A673 (cell line): ENCODE measurements around the gene ACTL8. TPM values are rescaled to one million over a fixed set of nuclear protein-coding genes. Genes with fewer than 3 reads are reported as not detected.

Experiments used
- BruUV-seq: library from RNA; stranded (reverse); fragments of 400-500 nt; replicated peaks from 2 replicates; lab custom pipeline; 2021; lab: Mats Ljungman, UMichigan
- CTCF ChIA-PET: fragments of 300-600 bp; sonication (Branson Sonifier 250); formaldehyde crosslinking; loops from one replicate; lab custom pipeline; 2022; ENCODE audit warnings: antibody characterized with exemption; lab: Charles Lee
- POLR2A ChIA-PET: fragments of 300-600 bp; sonication (Branson Sonifier 250); formaldehyde crosslinking; loops from one replicate; lab custom pipeline; 2022; ENCODE audit warnings: antibody characterized with exemption; ENCODE audit not compliant: low non-redundant PET; lab: Charles Lee
- DNase-seq: peaks from one replicate; pipeline ENCODE4 v3.0.0-alpha.2; 2015; ENCODE audit warnings: low spot score
- H3K27ac ChIP-seq: fragments of 200-600 bp; sonication (generic); 2 replicates; pipeline ENCODE4 v1.5.1; 2016; ENCODE audit warnings: mixed run types, low read depth, mild to moderate bottlenecking, mixed read lengths, antibody characterized with exemption, low read length; ENCODE audit not compliant: poor library complexity, severe bottlenecking
- H3K27me3 ChIP-seq: fragments of 200-600 bp; sonication (generic); replicated peaks from 2 replicates; pipeline ENCODE4 v1.6.1; 2017; ENCODE audit warnings: mixed run types, low read depth, mild to moderate bottlenecking, mixed read lengths, antibody characterized with exemption, low read length; ENCODE audit not compliant: insufficient read depth, poor library complexity
- H3K36me3 ChIP-seq: fragments of 200-600 bp; sonication (generic); 2 replicates; pipeline ENCODE4 v1.6.1; 2016; ENCODE audit warnings: mixed run types, mild to moderate bottlenecking, mixed read lengths, antibody characterized with exemption, low read length; ENCODE audit not compliant: insufficient read depth, poor library complexity, severe bottlenecking
- H3K4me1 ChIP-seq: fragments of 200-600 bp; sonication (generic); 2 replicates; pipeline ENCODE4 v1.6.1; 2017; ENCODE audit warnings: mixed run types, mild to moderate bottlenecking, mixed read lengths, antibody characterized with exemption, low read length; ENCODE audit not compliant: insufficient read depth, poor library complexity, severe bottlenecking
- H3K4me3 ChIP-seq: fragments of 200-600 bp; sonication (generic); 2 replicates; pipeline ENCODE4 v1.5.1; 2016; ENCODE audit warnings: low read depth, mixed run types, mild to moderate bottlenecking, mixed read lengths, low read length; ENCODE audit not compliant: poor library complexity, severe bottlenecking
- H3K9me3 ChIP-seq: fragments of 200-600 bp; sonication (generic); 2 replicates; pipeline ENCODE4 v1.6.1; 2016; ENCODE audit warnings: mixed run types, low read depth, mild to moderate bottlenecking, mixed read lengths, antibody characterized with exemption, low read length; ENCODE audit not compliant: poor library complexity, severe bottlenecking
- EZH2 ChIP-seq: fragments of 200-600 bp; sonication (generic); IDR thresholded peaks from 2 replicates; pipeline ENCODE4 v1.6.1; 2017; ENCODE audit warnings: borderline replicate concordance, low read depth, mild to moderate bottlenecking, mixed read lengths, antibody characterized with exemption, low read length; ENCODE audit not compliant: poor library complexity, severe bottlenecking
- intact Hi-C: fragments of 100-400 bp; cut with micrococcal nuclease; formaldehyde crosslinking; loops from one replicate; pipeline ENCODE4 v1.10.0; 2022; ENCODE audit not compliant: unreplicated experiment
- total RNA-seq: library from RNA; stranded (reverse); gene quantifications from 2 replicates; pipeline ENCODE4 v1.2.3, GENCODE V29; 2021
- TF ChIP-seq, protein P1 (sequence below): fragments of 300-800, 200-600 bp; sonication (generic); conservative IDR thresholded peaks from 2 replicates; pipeline ENCODE4 v1.5.1; 2017; ENCODE audit warnings: low read depth, mild to moderate bottlenecking, antibody characterized with exemption, low read length, moderate library complexity, mixed read lengths

The ACTL8 gene
- total RNA-seq, 1 experiment from 2014 or later, result 0.28 TPM

DNA sequence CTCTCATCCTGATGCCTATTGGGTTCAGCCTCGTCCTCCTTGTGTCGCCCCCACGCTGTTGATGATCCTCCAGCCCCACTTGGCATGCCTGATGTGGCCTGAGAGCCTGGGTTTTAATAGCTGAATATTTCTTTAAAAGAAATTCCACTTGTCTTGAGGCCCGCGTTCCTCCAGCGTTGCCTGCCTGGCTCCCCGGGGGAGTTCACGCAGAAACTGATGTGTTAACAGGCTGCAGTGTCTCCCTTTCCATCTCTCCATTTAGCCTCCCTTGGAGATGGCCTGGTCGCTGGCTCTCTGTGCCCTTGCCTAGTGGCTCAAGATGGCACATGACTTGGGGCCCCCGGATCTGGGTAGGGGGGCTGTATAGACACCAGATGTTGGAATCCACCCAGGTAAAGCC is 9.5 kb downstream of the ACTL8 start:
- ChIA-PET CTCF (interaction anchor here (0.6 kb wide), 1 partner anchor 12 kb away, joined by 3 read pairs; no protein-coding TSS in a partner anchor), POLR2A (no interaction called here)
- no peaks in the 10 kb centered on the region for H3K36me3 ChIP-seq
- peaks cover 2% of the 10 kb centered on the region for H3K9me3 ChIP-seq
- intact Hi-C loops, result no loop called here
- H3K27me3 ChIP-seq, result no peaks in the 10 kb centered on the region
- BruUV-seq, result no TSS peak
- H3K27ac ChIP-seq, result no peak overlapping the region
- H3K4me1 ChIP-seq, result no peaks in the 10 kb centered on the region
- no peak for DNase-seq
- no peak for TF ChIP-seq EZH2
- TF ChIP-seq, protein P1, sequence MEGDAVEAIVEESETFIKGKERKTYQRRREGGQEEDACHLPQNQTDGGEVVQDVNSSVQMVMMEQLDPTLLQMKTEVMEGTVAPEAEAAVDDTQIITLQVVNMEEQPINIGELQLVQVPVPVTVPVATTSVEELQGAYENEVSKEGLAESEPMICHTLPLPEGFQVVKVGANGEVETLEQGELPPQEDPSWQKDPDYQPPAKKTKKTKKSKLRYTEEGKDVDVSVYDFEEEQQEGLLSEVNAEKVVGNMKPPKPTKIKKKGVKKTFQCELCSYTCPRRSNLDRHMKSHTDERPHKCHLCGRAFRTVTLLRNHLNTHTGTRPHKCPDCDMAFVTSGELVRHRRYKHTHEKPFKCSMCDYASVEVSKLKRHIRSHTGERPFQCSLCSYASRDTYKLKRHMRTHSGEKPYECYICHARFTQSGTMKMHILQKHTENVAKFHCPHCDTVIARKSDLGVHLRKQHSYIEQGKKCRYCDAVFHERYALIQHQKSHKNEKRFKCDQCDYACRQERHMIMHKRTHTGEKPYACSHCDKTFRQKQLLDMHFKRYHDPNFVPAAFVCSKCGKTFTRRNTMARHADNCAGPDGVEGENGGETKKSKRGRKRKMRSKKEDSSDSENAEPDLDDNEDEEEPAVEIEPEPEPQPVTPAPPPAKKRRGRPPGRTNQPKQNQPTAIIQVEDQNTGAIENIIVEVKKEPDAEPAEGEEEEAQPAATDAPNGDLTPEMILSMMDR, result no peak
- H3K4me3 ChIP-seq, result no peak overlapping the region

DNA sequence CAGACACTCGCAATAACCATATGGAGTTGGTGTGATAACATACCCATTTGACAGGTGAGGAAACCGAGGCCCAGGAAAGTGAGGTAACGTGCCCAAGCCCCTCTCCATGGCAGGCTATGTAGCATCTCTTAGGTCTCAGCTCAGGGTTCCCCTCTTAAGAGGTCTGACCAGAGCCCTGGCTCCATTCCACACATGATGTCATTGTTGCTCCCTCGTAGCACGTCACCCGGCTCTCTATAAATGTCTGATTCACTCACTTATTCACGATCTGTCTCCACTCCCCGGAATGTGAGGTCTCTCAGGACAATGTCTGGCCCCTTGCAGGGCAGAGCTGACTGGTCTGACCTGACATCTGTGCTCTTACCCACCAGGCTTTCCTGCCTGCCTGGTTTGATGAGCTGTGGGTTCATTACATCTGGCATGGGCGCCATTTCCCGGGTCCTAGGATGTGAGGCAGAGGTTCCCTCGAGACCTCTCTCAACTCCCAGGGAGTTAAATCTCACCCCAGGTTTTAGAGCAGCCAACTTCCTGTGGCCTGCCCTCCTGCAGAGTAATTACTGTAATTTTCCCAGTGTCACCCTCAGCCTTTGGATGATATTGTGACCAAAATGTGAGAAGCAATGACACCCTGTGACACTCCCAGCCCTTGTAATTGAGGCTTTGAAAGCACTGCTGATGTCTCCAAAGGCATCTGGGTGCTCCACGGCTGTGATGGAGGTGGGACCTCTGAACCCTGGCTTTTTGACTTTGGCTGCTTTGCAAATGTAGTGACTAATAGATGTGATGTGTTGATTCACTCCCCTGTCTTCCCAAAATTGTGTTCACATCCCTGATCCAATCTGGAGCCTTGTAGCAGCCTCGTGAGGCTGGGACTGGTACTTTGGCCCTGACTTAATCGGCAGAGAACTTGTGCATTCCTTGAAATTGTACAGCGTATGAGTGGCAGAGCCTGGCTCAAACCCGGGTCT is 10.6 kb downstream of the ACTL8 start:
- no peaks in the 10 kb centered on the region for H3K27me3 ChIP-seq
- TF ChIP-seq EZH2, result no peak
- TF ChIP-seq, protein P1, result no peak
- H3K4me1 ChIP-seq, result no peaks in the 10 kb centered on the region
- no peaks in the 10 kb centered on the region for H3K9me3 ChIP-seq
- no TSS peak for BruUV-seq
- ChIA-PET POLR2A (no interaction called here), CTCF (interaction anchor here (0.5 kb wide), 1 partner anchor 288 kb away, joined by 5 read pairs; no protein-coding TSS in a partner anchor)
- no peaks in the 10 kb centered on the region for H3K36me3 ChIP-seq
- no peak overlapping the region for H3K4me3 ChIP-seq
- peak; percentile 62 for DNase-seq
- intact Hi-C loops, result no loop called here
- H3K27ac ChIP-seq, result no peak overlapping the region

DNA sequence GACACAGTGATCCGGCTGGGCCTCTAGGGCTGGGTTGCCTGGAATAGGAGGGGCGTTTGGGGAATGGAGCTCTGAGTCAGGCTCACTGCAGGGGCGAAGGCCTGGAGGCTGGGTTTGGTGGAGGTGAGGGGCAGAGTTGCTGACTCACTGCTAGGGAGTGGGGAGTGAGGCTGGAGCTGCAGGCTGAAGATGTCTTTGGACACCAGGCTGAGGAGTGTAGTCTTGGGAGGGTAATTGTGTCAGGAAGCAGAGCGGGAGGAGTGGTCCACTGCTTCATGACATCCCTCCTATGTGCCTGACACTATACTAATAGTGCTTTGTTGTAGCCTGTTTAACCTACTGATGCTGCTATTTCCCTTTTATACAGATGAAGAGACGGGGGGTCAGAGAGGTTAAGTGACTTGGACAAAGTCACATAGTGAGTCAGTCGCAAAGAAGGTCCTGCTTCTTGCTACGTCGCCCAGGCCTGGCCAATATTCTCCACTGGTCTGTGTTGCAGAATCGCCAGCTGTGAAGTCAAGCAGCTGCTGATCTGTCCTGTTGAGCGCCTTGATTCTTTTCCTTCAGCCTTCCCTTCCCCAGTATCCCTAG is 13.6 kb downstream of the ACTL8 start:
- ChIA-PET POLR2A (interaction anchor here (0.5 kb wide), 1 partner anchor 224 kb away, joined by 3 read pairs; no protein-coding TSS in a partner anchor), CTCF (no interaction called here)
- Histone ChIP-seq H3K36me3 (no peaks in the 10 kb centered on the region), H3K9me3 (no peaks in the 10 kb centered on the region), H3K4me1 (no peaks in the 10 kb centered on the region), H3K27ac (no peak overlapping the region), H3K27me3 (no peaks in the 10 kb centered on the region), H3K4me3 (no peak overlapping the region)
- DNase-seq, result no peak
- intact Hi-C loops, result no loop called here
- no TSS peak for BruUV-seq
- TF ChIP-seq EZH2, result no peak
- TF ChIP-seq, protein P1, result no peak
